Prostate gland (tissue), 2 donors: ENCODE data around the gene APPL1. TPM values are rescaled to one million over a fixed set of nuclear protein-coding genes. Genes with fewer than 3 reads are reported as not detected.
A peak's percentile ranks its signal among the peaks of the same experiment; 100 is the strongest.

ENCODE experiments used
- DNase-seq: peaks from one replicate; pipeline ENCODE4 v3.0.0-alpha.2; 2019; ENCODE audit warnings: low spot score
- H3K27ac ChIP-seq, 2 donors: fragments of 200-600 bp; sonication (generic); 2 replicates each; pipeline ENCODE4 v1.5.1; 2017 to 2019
- H3K27me3 ChIP-seq: fragments of 200-600 bp; sonication (generic); replicated peaks from 2 replicates; pipeline ENCODE4 v1.5.1; 2019; ENCODE audit not compliant: insufficient read depth
- H3K36me3 ChIP-seq, 2 donors: fragments of 200-600 bp; sonication (generic); 1 replicate in 1 of 2; 2 replicates in 1 of 2; pipeline versions ENCODE4 v1.5.1 to v1.8.1; 2017 to 2019
- H3K4me1 ChIP-seq: fragments of 200-600 bp; sonication (generic); replicated peaks from 2 replicates; pipeline ENCODE4 v1.5.1; 2019
- H3K4me3 ChIP-seq, 2 donors: fragments of 200-600 bp; sonication (generic); 2 replicates each; pipeline ENCODE4 v1.5.1; 2017 to 2019
- H3K9me3 ChIP-seq: fragments of 200-600 bp; sonication (generic); 2 replicates; pipeline ENCODE4 v1.5.1; 2017
- POLR2A ChIP-seq: fragments of 450-650 bp; IDR thresholded peaks from one replicate; pipeline ENCODE4 v1.6.1; 2016; ENCODE audit warnings: antibody characterized with exemption, mild to moderate bottlenecking
- POLR2AphosphoS5 ChIP-seq: sonication (generic); formaldehyde crosslinking; IDR thresholded peaks from one replicate; pipeline ENCODE4 v1.6.1; 2017; ENCODE audit warnings: antibody characterized with exemption
- WGBS: methylation state at CpG from one replicate; pipeline ENCODE4 v1.1.5; 2018; 5-methylcytosine and 5-hydroxymethylcytosine counted together
- intact Hi-C: fragments of 100-400 bp; cut with DNase I; formaldehyde crosslinking; loops from one replicate; pipeline ENCODE4 v1.14.2; 2022
- total RNA-seq, 2 donors: library from RNA; depleted of rRNA; stranded (reverse); fragments of >200 nt; gene quantifications; one replicate each; pipeline ENCODE4 v1.1.0, GENCODE V29; 2016
- TF ChIP-seq, protein P1 (sequence below), 4 experiments: fragments of 200-600 bp in 2 of 4; fragments of 450-650 bp in 2 of 4; sonication (generic) in 2 of 4; IDR thresholded peaks; 1 replicate in 3 of 4; 2 replicates in 1 of 4; pipeline ENCODE4 v1.5.1; 2016 to 2019; ENCODE audit warnings: antibody characterized with exemption in 4 of 4, mild to moderate bottlenecking in 2 of 4, moderate library complexity in 2 of 4

Gene APPL1
- total RNA-seq, 2 donors from 2014 or later, result 32.3 to 47.3 TPM

- Histone ChIP-seq H3K4me1 (no peaks in the 10 kb centered on the region), H3K4me3 (no peak overlapping the region), H3K36me3 (no peaks in the 10 kb centered on the region), H3K27ac (no peak overlapping the region), H3K9me3 (no peaks in the 10 kb centered on the region), H3K27me3 (no peaks in the 10 kb centered on the region)
- DNase-seq, result no peak
- intact Hi-C loops, result no loop called here
- TF ChIP-seq POLR2AphosphoS5, result no peak
- TF ChIP-seq, protein P1, sequence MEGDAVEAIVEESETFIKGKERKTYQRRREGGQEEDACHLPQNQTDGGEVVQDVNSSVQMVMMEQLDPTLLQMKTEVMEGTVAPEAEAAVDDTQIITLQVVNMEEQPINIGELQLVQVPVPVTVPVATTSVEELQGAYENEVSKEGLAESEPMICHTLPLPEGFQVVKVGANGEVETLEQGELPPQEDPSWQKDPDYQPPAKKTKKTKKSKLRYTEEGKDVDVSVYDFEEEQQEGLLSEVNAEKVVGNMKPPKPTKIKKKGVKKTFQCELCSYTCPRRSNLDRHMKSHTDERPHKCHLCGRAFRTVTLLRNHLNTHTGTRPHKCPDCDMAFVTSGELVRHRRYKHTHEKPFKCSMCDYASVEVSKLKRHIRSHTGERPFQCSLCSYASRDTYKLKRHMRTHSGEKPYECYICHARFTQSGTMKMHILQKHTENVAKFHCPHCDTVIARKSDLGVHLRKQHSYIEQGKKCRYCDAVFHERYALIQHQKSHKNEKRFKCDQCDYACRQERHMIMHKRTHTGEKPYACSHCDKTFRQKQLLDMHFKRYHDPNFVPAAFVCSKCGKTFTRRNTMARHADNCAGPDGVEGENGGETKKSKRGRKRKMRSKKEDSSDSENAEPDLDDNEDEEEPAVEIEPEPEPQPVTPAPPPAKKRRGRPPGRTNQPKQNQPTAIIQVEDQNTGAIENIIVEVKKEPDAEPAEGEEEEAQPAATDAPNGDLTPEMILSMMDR (IDR thresholded peaks at IDR 0.05), result no peak
- no peak for TF ChIP-seq POLR2A
- 94% methylated on average over 4 of the region's 4 CpGs for WGBS
Measured at GRCh38 chr3:57194641-57195040, 32.9 kb upstream of the APPL1 start.

DNA sequence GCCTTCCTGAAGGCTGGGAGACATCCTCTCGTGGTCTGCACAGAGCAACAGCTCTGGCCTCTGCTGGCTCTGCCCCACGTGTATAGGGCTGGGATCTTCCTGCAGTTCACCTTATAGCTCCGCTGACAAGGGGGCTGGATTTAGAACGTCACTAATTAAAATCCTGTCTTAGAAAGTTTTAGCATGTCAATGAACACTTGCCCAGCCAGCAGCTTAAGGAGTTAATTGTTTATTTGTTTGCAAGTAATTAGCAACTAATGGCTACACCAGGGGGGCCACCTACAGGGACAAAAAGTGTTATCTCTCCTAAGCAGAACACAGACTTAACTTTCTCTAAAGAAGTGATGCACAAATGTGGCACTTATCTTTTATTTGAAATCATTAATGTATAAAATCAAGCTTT lies 27.6 kb upstream of the APPL1 start, which contains the start of gene HESX1:
TSS of gene HESX1 (minus strand) at position 84 of the 403 bp plus-strand sequence. CDS start at position 24, 60 bp downstream.
- intact Hi-C loops, result no loop called here
- DNase-seq, result no peak
- Histone ChIP-seq H3K9me3 (no peaks in the 10 kb centered on the region), H3K27me3 (no peaks in the 10 kb centered on the region), H3K27ac (no peak within 1 kb of the TSS), H3K4me1 (no peaks in the 10 kb centered on the region), H3K4me3 (no peak within 1 kb of the TSS), H3K36me3 (no peaks in the 10 kb centered on the region)
- no peak for TF ChIP-seq POLR2A
- no peak for TF ChIP-seq POLR2AphosphoS5
- TF ChIP-seq, protein P1 (IDR thresholded peaks at IDR 0.05), result no peak
- WGBS, result 56% methylated on average over 4 of the region's 4 CpGs

DNA sequence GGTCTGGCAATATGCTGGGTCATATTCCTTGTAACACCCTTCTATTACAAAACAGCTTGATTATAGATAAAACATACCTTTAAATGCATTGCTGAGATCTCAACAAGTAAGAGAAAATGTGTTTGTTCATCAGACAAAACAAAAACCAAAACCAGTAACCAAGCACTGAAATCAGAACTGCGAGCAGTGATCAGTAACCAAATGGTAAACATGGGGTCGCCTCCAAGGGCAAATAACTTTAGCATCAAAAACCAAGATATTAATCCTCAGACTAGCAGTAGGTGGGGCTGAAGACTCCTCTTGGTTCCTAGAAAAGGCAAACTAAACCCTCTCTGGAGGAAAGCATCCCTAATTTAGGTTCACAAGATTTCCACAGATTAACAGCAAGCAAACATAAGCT lies 21.1 kb upstream of the APPL1 start:
- H3K4me3 ChIP-seq, result no peak overlapping the region
- no peak overlapping the region for H3K27ac ChIP-seq
- DNase-seq, result no peak
- no peaks in the 10 kb centered on the region for H3K36me3 ChIP-seq
- TF ChIP-seq, protein P1 (IDR thresholded peaks at IDR 0.05), result no peak
- TF ChIP-seq POLR2A (no peak), POLR2AphosphoS5 (no peak)
- intact Hi-C loops, result no loop called here
- H3K9me3 ChIP-seq, result no peaks in the 10 kb centered on the region
- no peaks in the 10 kb centered on the region for H3K27me3 ChIP-seq
- no peaks in the 10 kb centered on the region for H3K4me1 ChIP-seq
- WGBS, result 91% methylated on average over 2 of the region's 2 CpGs

- intact Hi-C loops, result loop anchor here (2.0 to 10.0 kb wide), 3 partner anchors 51 to 517 kb away; no protein-coding TSS in a partner anchor
- Histone ChIP-seq H3K27me3 (no peaks in the 10 kb centered on the region), H3K36me3 (no peaks in the 10 kb centered on the region), H3K4me1 (no peaks in the 10 kb centered on the region), H3K27ac (no peak overlapping the region), H3K9me3 (no peaks in the 10 kb centered on the region), H3K4me3 (no peak overlapping the region)
- DNase-seq, result no peak
- WGBS, result 29% methylated on average over 2 of the region's 2 CpGs
- TF ChIP-seq POLR2A, result no peak
- TF ChIP-seq, protein P1 (IDR thresholded peaks at IDR 0.05), result peak in 2 of 4 experiments; percentile 8 to 46
Measured at GRCh38 chr3:57221883-57222282, 5.6 kb upstream of the APPL1 start.

DNA sequence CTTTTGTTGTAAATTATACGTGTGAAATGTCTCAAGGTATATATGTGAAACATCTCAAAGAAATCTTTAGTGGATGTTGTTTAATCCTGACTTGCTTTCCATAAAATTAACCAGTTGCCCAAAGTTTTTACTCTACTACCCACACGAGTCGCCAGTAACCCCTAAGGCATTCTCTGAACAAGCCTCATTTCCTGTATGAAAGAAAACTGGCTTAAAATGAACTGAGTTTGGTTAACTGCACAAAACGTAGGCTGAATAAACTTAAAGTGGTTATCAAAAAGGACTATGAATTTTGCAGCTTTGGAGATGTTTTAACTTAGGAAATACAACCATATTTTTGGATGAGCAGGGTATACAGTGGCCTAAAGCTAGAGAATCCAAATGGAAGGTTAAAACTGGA lies 2.7 kb upstream of the APPL1 start:
- 79% methylated on average over 4 of the region's 4 CpGs for WGBS

More for the DNA sequence above, 2.7 kb upstream of the APPL1 start:
- Histone ChIP-seq H3K9me3 (no peaks in the 10 kb centered on the region), H3K36me3 (no peaks in the 10 kb centered on the region), H3K4me1 (peaks cover 3% of the 10 kb centered on the region), H3K27me3 (no peaks in the 10 kb centered on the region), H3K4me3 (no peak overlapping the region), H3K27ac (no peak overlapping the region)
- intact Hi-C loops, result loop anchor here (5.0 to 10.0 kb wide), 3 partner anchors 228 to 520 kb away; partner anchors contain the start of gene ARF4
- TF ChIP-seq POLR2A, result no peak
- TF ChIP-seq, protein P1 (IDR thresholded peaks at IDR 0.05), result no peak
- TF ChIP-seq POLR2AphosphoS5, result no peak
- no peak for DNase-seq
